Measurements from ENCODE around the gene QSER1.
"Not testable (repeated sequence)": the region's sequence is repeated elsewhere in the genome, so short reads cannot be mapped to it uniquely, and the experiment has no call there.

Gene QSER1

DNA sequence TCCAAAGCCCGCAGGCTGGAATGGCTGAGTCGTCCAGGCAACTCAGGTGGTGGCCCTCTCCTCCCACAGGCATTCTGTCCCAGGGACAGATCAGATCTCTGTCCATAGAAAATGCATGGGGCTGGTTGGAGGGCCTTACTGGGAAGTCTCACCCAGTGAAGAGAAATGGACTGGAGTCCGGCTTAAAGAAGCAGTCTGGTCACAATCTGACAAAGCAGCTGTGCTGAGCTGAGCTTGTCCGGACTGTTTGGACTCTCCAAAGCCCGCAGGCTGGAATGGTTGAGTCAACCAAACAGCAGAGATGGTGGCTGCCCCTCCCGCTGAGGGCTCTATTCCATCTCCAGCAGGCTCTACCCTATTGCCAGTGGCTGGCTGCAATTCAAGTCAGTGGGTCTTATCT lies 108.7 kb downstream of the QSER1 start:
- DNase-seq (ENCODE audit: low read depth in 2 of 2) = no peak

GRCh38 chr11:33001751-33002542 lies 109.3 kb downstream of the QSER1 start:
- no peak for DNase-seq (ENCODE audit: low read depth in 2 of 2)

- DNase-seq (ENCODE audit: low read depth in 2 of 2) = no peak
Measured at GRCh38 chr11:33005175-33005574, 112.6 kb downstream of the QSER1 start.

GRCh38 chr11:33006010-33006409 lies 113.4 kb downstream of the QSER1 start:
- DNase-seq (ENCODE audit: low read depth in 2 of 2) = no peak

GRCh38 chr11:33013755-33014154 lies 121.1 kb downstream of the QSER1 start:
- no peak for DNase-seq (ENCODE audit: low read depth in 2 of 2)

DNA sequence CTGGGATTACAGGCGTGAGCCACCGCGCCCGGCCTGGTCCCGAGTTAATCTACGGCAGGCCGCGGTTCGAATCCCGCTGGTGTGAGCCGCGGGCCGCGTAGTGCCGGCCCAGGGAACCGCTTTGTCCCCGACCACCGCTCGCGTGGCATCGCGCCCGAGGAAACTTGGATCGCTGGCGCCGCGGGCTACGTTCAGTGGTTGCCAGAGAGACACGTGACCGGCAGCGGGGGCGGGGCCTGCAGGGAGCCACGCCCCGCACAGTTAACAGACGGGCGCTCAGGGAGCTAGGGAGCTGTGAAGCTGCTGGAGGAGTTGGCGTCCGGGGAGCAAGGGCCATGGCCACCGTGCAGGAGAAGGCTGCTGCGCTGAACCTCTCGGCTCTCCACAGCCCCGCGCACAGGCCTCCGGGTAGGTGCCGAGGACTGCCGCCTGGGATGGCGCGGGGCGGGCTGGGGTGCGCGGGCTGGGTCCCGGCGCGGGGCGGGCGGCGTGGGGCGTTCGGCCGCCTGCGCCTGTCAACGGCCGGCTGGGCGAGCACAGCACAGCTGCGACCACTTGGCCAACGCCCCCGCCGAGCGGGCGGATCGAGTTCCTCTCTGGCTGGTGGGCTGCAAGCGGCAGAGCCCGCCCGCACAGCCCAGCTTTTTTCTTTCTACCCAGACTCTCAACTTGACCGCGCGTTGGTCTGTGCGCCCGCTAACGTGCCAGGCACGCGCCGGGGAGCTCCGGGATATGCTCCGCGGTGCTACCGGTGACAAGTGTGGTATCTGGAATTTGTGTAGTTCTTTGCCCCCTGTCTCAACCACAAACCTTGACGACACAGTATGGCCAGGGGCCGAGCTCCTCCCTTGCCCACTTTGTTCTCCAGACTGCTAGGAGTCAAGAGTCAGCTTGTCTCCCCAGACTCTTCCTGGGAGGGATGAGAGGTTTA lies 123.3 kb downstream of the QSER1 start, which contains the start of gene DEPDC7:
TSS of gene DEPDC7 (plus strand) at position 258 of the 931 bp plus-strand sequence. CDS start at position 336, 78 bp downstream.
- DNase-seq (ENCODE audit: low read depth in 2 of 2) = peak; percentile 67 to 70

DNA sequence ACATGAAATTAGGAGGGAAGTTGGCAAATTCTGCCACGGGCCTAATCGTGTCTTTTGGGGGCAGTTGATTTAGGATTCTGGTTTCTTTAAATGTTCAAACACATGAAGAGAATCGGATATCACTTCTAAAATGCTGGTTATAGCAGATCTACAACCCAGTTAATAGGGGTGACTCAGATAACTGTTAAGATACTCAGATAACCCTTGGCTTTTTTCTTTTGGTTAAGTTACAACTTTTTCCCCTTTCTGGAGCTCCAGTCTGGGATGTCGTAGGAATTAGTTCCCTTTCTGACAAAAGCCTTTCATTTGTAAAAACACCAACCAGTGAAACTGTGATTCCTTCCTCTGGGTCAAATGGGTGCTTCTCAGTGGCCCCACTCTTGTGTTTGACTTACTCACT lies 124.0 kb downstream of the QSER1 start:
- DNase-seq (ENCODE audit: low read depth in 2 of 2) = no peak

DNA sequence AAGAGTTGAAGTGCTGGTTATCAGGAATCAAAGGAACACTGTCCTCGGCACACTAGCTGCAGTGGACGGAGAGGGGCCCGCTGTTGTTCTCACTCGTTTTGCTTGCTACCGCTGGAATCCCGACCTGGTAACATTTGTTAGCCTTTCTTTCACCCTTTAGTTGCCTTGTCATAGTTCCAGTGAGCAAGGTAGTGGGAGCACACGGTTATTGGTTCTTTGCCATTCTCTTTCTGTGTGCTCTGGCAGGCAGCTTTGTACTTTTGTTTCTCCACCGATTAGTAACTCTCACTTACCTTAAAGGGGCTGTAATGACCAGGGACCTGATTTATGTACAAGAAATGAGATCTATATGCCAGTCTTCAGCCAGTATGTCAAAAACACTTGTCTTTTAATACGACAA lies 124.9 kb downstream of the QSER1 start:
- no peak for DNase-seq (ENCODE audit: low read depth in 2 of 2)

- DNase-seq (ENCODE audit: low read depth in 2 of 2) = no peak
Measured at GRCh38 chr11:33017965-33018364, 125.4 kb downstream of the QSER1 start.

- DNase-seq (ENCODE audit: low read depth in 2 of 2) = no peak
Measured at GRCh38 chr11:33018840-33019239, 126.2 kb downstream of the QSER1 start.

DNA sequence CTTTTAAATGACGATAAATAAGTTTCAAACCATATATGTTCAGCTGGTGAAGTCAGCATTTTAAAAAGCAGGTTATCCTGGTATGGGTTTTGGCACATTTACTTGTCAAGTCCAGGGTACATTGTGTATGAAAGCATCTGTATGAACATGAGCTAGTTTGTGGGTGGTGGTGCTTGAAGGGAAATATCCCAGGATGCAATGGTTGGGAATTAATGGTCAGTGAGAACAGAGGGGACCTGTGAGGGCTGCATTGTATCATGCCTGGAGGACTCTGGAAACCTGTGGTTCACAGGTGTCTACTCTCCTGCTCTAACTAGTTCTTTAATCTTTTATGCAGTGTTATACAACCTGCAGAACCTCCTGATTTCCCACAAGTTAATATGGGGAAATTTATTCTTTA lies 128.9 kb downstream of the QSER1 start:
- DNase-seq (ENCODE audit: low read depth in 2 of 2) = no peak

DNA sequence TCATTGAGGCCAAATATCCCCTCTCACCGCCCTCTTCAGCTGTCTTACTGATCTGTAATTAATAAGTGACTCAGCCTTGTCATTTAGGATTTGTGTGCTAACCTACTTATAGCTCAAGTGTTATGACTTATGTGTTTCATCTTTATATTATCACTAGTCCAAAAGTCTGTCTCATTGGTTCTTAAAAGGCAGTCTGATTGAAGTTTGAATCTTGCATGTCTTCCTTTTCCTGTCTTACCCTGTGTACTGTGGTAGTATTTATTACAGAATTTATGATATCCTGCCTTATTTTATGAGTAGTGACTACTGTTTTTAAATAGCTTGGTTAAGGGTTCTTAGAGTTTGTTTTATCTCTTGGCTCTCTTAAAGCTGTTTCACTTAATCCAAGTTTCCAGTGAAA lies 129.3 kb downstream of the QSER1 start:
- DNase-seq (ENCODE audit: low read depth in 2 of 2) = no peak

GRCh38 chr11:33025339-33025722 lies 132.7 kb downstream of the QSER1 start:
- no peak for DNase-seq (ENCODE audit: low read depth in 2 of 2)

DNA sequence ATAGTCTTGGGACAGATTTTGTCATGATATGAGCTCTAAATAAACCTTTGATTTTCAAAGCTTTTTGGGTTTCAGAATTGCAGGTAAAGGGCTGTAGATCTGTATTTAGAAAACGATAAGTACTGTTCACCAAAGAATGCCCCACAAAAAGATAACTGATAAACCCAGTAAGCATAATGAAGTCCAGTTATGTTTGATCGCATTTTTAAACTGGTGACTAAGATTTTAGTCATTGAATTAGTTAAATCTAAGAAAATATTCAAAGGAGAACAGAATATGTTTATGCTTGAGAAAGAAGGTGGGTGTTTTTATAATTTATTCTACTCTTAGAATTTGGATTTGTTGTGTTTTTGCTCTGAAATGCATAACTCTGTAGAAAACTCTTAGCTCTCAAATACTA lies 134.6 kb downstream of the QSER1 start:
- no peak for DNase-seq (ENCODE audit: low read depth in 2 of 2)

- DNase-seq (ENCODE audit: low read depth in 2 of 2) = no peak
Measured at GRCh38 chr11:33027846-33028536, 135.4 kb downstream of the QSER1 start.

GRCh38 chr11:33028537-33028914 lies 135.9 kb downstream of the QSER1 start:
- no peak for DNase-seq (ENCODE audit: low read depth in 2 of 2)

DNA sequence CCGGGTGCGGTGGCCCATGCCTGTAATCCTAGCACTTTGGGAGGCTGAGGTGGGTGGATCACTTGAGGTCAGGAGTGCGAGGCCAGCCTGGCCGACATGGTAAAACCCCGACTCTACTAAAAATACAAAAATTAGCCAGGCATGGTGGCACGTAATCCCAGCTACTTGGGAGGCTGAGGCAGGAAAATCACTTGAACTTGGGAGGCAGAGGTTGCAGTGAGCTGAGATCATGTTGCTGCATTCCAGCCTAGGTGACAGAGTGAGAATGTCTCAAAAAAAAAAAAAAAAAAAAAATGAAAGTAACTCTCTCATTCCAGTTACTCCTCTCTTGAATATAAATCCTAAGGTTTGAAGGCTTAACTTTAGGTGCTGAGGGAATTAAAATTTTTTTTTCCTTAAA lies 136.6 kb downstream of the QSER1 start:
- DNase-seq (ENCODE audit: low read depth in 2 of 2) = not testable (repeated sequence)
